GM12878 (cell line): ENCODE measurements around the gene PCDHGA2.

Source experiments
- CTCF ChIP-seq, 3 experiments: IDR thresholded peaks in 2 of 3; conservative IDR thresholded peaks in 1 of 3; 2 replicates each; pipeline ENCODE4 v1.5.1; 2011; ENCODE audit warnings: low read depth in 3 of 3, low read length in 3 of 3, mild to moderate bottlenecking in 3 of 3, control low read depth in 2 of 3, moderate library complexity in 2 of 3, inconsistent platforms in 1 of 3, mixed read lengths in 1 of 3; ENCODE audit not compliant: control insufficient read depth in 2 of 3, insufficient read depth in 1 of 3; ENCODE audit errors: extremely low read depth in 1 of 3
- HDAC2 ChIP-seq: fragments of 200-600 bp; sonication (generic); IDR thresholded peaks from 2 replicates; pipeline ENCODE4 v1.6.1; 2017

GRCh38 chr5:141369994-141370848 is 31.7 kb downstream of the PCDHGA2 start, which contains the start of gene PCDHGB3:
- no peak for TF ChIP-seq HDAC2
- TF ChIP-seq CTCF (IDR thresholded peaks at IDR 0.05 in 2 of 3, conservative IDR thresholded peaks at IDR 0.05 in 1 of 3; ENCODE audit: control insufficient read depth in 2 of 3, extremely low read depth in 1 of 3, insufficient read depth in 1 of 3, low read depth in 3 of 3, low read length in 3 of 3) = peak; percentile 38 to 72 (median 43)
